Eye (tissue), 1 donor: ENCODE data around the gene ATP7B.

Experiments used
- DNase-seq: peaks from one replicate; pipeline ENCODE4 v3.0.0-alpha.2; 2015

The ATP7B gene

DNA sequence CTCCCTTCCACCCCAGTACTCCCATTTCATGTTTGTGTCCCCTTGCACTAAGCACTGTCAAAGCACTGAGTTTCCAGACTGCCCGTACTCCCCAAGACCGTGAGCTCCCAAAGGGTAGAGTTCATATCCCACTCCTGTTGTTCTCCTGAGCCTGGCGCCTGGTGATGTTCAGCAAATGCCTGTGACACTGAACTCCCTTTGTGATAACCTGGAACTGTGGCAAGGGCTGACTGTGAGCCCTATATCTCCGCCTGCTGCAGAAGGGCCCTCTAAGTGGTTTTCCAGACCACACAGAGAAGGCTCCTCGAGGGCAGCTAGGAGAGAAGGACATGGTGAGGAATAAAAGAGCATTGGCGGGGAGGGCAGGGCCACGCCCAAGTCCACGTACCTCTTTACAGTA is 67.5 kb downstream of the ATP7B start:
- no peak for DNase-seq

DNA sequence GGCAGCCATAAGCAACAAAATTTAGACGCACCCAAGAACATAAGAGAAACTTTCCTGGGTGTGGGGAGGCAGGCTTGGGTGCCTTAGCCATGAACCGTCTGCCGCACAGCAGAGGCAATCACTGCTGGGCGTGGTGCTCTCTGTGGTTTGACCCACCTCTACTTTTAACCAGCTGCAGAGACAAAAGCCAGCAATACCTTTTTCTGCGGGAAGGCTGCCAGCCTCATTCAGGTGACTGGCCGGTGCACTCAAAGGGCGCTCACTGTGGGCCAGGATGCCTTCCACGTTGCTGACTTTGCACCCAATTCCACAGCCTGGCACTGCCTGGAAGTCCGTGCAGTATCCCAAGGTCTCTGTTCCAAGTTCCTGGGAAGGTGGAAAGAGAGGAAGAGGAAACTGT is 69.1 kb downstream of the ATP7B start:
- DNase-seq = no peak

DNA sequence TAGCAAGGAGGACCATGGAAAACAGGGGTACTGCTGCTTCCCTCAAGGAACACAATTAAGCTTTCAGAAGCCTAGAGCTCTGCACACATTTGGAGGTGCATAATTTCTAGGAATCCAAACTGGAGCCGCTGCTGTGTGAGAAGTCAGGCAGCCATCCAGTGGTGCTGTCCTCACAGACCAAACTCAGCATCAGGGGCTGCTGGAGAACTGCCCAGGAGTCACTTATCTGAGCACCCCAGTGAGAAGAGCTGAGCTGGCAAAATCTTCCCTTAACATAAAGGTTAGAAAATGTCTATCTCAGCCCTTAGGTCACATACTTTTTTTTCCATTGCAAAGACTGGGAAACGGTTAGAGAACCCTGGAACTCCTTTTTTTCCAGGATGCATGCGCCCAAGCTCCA is 72.8 kb downstream of the ATP7B start:
- no peak for DNase-seq

DNA sequence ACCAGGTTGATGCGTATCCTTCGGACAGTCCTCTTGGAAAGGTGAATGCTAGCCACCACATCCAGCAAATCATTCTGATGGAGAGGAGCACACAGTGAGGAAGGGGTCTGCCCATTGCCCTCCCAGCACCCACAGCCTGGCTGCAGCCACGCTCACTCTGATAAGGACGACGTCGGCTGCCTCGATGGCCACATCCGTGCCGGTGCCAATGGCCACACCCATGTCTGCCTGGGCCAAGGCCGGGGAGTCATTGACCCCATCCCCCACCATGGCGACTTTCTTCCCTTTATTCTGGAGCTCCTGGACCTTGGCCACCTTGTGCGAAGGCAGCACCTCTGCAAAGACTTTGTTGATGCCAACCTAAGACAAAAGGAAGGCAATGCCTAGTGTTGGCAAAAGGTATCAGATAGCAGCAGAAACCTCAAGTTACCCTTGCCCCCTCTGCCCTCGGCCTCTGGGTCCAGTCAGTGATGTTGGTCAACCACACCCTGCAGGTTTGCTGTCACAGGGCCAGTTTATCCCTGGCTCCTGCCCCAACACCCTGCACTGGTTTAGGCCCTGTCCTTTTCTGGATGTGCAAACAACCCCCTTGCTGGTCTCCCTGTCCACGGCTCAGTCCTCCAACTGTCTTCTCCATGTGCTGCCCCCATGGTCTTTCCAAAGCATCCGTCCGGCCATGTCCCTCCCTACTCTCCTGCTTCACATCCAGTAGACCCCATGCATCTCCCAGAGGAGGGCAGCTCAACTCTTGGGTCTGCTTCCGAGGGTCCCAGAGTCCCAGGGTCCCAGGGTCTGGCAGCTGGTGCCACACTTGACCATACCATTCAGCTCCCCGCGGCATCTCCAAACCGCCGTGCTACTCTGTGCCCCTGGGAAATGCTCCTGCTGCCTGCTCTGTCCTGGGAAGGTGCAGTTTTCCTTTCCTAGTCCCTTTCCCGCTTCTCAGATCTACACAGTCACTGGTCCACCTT is 73.6 kb downstream of the ATP7B start:
- DNase-seq = no peak

DNA sequence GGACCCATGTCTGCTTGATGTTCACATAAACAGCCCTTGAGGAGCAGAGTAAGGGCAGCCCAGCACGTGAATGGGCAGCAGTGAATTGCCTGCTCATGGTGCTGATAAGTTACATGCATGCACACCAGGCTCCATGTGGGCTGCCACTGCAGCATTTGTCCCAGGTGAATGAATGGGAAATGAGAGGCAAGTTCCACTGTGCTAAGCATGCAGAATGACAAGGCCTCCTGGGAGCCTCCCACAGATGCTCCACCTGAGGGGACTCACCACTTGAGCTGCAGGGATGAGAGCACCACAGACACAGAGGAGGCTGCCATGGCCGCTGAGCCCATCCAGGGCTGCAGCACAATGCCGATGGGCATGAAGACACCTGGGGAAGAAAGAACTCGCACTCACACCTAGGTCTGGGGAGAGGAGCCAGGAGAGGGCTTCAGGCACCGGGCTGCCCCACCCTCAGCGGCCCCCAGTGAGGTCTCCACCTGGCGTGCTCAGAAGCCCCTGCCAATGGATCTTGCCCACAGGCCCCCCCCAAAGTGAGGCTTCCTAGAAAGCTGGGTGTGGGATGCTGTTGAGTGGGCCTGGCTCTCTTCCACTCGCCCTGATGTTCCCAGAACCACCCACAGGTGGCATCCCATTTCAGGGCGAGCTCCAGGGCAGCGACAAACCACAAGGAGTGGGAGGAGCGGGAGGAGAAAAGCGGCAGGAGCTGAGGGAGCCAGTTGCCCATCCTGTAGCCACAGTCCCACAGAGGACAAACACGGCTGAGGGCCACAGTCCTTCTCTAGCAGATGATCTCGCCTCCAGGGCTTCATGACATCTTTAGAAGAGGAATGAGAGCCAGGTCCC is 75.7 kb downstream of the ATP7B start:
- DNase-seq = no peak

DNA sequence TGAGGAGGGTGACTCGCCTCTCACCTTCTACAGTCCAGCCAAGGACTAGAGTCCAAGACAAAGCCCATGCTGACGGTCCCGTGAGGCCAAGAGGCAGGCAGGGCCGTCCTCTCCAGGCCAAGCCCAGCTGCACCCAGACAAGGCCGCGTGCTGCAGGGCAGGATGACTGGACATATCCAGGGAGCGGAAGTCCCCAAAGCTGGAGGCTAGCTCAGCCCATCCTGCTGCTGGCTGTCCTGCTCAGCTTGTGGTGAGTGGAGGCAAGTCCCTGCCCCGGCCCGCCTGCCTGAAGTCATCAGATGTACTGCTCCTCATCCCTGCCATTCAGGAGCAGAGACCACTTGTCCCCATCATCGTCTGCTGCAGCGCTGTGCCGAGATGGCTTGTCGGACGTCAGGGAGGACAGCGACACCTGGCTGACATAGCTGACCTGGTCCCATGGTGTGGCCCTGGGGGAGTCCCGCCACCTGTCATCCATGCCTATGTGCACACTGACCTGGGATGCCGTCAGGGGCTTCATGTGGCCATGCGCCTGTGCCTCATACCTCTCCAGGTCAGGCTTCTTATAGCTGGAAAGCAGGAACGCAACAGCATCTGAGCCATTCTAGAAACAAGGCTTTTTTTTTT is 76.7 kb downstream of the ATP7B start:
- no peak for DNase-seq

DNA sequence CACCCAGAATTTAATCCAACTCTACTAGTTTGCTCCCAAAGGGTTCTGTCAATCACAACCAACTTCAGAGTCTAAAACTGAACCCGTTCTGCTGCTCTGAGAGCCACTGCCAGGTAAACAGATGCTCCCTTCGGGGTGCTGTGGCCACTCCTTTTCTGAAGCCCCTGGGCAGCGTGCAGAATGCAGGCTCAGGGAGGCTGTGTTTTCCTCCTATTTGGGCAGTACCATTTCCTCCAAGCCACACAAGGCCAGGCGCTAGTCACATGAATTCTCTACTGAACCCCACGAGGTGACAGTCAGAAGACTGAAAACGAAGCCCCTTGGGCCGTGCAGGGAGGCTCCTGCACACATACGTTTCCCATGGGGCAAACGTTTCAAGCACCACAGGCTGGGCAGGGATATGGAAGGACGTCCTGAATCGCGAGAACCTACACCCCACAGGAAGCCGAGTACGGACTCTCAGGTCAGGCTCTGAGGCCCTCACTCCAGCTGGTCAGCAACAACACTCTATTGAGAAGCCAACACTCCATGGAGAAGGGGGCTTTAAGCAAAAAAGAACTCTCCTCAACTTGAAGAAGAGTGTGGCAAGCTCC is 77.7 kb downstream of the ATP7B start:
- no peak for DNase-seq

DNA sequence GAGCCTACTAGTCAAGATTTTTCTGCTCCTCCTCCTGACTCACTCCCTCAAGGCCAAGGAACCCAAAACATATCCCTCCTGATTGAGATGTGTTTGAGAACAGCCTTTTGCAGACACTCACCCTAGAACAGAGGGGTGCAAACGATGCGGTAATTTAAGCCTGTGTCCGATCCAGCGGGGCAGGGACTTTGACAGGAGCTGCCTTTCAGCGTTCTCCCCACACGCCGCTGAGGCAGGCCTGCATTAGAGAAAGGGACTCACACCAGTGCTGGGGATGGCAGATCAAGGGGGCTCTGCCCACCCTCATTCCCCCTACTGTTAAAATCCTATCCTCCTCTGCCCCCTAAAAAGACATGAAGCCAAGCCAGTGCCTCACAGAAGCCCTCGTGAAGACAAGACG is 79.0 kb downstream of the ATP7B start:
- DNase-seq = no peak

DNA sequence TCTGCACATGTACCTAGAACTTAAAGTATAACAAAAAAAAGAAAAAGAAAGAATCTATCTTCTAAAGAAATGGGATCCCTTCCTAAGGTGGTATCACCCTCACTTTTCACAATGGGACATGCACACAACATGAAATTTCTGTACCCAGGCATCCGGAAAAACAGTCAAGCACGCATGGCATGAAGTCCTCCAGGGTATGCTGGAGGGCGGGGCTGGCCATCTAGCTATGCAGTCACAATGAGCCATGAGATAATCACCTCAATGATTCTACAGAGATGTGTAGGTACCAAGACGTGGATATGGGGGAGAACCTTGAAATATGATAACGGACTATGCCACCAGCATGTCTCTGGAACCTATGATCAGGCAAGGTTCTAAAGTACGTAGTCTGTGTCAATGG is 79.6 kb downstream of the ATP7B start:
- DNase-seq = no peak

DNA sequence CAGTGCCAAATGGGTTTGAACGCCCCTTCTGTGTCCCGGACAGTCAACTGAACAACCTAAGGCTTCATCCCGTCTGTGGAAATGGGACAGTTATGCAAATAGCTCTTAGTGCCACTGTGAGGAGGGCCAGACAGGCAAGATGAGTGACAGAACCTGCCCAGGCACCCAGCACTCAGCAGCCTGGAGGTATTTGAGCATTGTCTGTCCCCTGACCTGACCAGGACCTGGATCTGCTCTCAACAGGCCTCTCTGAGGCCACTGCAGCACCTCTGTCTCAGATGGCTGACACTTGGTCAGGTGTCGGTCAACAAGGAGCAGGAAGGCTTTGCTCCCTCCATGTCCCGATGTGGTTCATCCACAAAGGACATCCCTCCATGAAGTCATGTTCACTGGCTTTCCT is 81.6 kb downstream of the ATP7B start:
- no peak for DNase-seq

DNA sequence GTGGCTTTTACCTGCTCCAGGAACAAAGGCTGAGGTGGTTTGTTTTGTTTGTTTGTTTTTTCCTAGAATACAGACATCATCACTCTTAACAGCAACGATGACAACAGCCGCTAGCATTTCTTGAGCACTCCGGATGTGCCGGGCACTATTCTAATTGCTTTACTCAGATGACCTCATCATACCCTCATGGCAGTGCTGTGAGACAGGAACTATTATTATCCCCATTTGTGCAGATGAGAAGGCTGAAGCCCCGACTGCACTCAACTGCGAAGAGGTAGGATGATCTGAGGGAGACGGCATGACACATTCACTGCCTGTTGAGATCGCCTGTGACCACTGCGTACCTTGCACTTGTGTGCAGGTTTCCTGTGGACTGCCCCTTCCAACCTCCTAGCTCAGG is 83.0 kb downstream of the ATP7B start:
- DNase-seq = no peak

DNA sequence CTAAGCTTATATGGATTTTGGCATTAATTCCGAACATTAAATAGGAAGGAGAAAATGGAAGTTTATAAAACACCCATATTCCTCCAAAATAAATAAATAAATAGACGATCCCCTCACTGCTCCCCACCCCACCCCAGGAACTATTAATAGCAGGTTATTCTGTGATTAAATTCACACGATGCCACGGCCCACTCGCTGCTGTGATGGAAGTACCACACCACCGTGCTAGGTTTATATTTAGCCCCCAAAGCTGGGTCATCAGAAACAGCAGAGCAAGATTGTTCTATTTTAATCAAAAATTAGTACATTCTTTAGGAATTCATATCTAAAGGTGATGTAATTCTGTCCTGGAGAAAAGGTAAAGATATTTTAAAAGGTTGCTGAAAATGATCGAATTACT is 84.1 kb downstream of the ATP7B start:
- DNase-seq = no peak

DNA sequence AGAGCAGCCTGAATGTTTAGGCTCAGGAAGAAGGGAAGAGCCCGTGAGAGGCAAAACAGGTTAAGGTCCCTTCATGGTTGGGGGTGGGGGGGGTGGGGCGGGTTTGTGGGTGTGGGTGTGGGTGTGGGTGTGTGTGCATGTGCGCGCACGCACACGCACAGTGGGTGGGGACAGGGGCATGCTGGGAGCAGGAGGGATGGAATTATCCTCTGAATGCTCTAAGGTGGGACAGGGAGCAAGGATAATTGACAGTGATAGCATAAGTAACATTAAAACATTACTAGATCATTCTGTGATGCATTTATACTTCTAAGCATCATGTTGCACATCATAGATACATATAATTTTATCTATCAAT is 84.7 kb downstream of the ATP7B start:
- no peak for DNase-seq

DNA sequence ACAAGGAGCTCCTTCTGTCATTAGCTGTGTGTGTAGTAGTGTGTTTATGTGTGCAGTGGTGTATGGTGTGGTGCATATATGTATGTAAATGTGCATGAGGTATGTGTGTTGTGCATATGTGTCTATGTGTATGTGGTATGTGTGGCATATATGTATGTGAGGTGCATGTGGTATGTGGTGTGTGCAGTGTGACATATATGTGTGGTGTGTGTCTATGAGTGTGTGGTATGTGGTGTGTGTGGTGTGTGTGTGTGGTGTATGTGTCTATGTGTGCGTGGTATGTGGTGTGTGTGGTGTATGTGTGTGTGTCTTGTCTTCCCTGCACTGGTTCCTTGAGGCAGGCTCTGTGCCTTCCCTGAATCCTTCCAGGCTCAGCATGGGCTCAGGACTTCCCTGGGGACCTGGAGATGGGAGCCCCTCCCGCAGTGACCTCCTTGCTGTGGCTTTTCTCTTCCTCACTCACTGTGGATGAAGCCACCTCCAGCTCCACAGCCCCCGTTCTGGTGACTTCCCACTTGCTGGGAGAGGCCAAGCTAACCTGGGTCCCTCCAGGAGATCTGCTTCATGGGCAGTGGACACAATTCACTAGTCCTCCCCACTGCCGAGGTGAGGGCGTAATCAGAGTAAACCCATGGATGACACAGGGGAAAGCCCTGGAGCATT is 85.3 kb downstream of the ATP7B start:
- DNase-seq = no peak

DNA sequence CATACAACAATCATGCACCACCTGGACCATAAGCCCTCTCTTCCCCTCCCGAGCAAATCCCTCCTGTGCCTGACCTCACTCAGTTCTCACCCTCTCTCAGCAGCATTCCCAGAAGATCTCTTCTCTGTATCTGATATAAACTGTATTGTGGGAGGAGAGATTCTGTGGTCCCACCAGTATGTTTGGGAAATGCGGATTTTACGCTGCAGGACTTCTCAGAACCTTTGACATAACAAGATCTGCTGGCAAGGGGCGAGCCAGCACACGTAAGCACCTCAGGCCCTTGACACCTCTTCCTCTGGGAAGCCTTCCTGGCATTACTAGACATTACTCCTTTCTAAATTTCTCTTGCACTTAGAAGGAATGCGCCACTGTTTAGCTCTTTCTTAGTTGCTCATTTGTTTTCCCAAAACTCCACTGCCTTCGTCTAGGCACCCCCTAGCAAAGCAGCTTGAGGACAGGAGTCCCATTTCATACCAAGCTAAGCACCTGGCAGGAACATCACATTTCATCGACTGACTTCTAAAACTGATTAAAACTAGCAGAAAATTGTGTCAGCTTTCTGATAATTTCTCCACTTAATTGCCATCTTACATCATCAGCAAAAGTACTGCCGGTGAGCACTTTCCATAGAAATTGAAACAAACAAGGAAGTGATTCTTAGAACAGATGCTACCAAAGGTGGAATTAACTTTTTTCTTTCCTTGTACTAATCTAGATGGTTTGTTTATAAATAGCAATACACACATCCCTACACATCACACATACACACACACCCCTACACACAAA is 86.3 kb downstream of the ATP7B start:
- no peak for DNase-seq

DNA sequence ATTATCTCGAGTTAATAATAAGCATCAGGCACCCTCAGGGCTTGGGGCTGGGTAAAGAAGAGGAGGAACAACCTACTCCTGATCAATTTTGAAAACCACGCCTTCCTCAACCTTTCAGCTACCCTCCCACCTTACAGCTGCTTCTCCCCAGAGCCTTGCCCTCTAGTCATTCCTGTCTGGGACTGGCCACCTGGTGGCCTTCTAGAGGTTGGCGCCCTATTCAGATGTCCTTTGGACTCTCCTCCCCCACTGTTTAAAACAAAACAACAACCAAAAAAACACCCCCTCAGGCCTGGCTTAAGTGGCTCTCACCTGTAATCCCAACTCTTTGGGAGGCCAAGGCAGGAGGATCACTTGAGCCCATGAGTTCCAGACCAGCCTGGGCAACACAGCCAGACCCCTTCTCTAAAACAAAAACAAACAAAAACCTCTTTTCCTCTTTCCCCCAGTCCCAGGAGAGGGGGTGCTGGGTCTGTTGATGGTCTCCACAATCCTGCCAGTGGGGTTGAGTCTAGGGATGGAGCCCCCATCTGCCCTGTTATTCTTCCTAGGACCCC is 87.2 kb downstream of the ATP7B start:
- DNase-seq = no peak

DNA sequence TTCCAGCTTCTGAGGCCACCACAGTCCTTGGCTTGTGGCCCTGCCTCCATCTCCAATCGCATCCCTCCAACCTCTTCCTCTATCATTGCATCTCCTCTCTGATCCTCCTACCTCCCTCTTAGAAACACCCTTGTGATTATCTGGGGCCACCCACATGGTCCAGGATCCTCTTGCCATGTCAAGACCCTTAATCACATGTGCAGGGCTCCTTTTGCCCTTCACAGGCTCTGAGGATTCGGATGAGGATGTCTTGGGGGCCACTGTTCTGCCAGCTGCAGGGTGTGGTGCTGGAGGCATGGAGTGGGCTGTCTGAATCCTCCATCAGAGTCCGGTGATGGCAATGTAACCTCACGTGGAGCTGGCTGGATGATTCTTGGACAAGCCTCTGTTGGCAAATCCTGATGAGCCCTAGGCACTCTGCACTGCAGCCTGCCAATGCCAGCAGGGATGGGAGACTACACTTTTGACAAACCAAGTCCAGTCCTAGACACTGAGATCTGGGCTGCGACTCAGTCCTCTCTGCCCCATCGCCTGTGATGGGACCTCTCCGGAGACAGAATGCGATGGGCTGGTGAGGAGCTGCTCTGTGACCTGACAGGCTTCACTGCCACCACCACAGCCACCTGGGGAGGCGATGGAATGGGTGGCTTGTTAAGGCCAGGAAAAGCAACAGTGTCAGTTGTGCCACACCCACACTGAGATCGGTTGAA is 88.3 kb downstream of the ATP7B start:
- no peak for DNase-seq

DNA sequence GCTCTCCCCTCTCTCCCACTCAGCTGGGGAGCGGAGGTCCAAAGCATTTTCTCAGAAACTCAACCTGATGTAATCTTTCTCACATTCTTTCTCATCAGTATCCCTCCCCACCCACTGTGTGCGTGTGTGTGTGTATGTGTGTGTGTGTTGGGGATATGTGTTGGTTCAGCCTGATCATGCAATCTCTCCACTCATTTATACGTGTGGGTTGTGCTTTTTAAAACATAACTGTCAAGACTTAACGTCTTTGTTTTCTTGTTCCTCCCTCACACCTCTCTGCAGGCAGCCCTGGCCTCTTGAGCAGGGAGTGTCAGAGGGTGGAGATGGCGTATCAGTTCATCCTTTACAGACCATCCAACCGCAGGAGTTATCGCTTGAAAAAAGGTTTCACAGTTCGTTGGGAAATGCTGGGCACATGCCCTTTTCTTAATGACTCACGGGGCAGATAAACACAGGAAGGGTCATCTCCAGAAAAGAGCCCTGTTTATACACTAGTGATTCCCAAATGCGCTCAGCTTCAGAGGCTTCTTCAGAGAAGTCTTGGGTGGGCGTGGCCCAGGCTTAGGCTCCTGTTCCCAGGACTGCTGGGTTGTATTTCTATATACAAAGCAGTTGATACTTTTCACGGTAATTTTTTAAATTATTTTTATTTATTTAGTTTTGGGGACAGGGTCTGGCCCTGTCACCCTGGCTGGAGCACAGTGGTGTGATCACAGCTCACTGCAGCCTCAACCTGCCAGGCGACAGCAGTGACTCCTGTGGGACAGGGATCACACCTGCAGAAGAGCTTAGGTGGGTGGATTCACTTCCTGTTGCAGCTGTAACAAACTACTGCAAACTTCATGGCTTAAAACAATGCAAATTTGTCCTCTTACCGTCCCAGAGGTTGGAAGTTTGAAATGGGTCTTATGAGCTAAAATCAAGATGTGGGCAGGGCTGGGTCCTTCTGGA is 89.2 kb downstream of the ATP7B start:
- DNase-seq = no peak

DNA sequence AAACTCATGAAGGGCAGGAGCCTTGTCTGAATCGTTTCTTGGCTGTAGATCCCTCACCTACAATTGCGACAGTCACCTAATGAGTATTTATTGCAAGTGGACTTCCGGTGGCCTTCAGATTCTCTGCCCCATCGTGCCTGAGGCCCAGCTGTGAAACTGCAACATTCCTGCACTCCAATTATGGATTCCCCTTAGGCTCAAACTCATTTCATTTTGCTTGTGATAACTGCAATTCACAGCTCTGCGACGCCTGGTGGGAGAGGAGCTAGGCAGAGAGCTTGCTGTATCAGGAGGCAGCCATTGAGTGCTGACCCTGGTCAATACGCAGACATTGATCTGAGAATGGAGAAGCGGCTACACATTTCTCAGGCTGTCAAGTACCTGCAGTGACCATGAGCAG is 90.5 kb downstream of the ATP7B start:
- DNase-seq = peak; percentile 24

DNA sequence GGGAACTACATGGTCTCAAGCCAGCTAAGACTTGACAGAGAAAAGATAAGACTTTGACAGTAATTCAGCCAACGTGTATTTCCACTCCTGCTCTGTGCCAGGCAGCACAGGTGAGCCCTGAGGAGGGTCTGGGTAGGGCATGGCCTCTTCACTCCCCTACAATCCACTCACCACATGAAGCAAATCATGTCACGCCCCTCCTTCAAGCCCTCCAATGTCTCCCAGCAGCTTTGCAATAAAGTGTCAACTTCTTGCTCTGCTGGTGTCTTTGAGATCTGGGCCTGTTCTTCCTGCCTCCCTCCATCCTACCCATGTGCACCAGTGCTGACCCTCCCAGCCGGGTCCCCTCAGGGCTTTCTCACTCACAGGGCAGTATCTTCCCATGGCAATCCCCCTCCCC is 91.0 kb downstream of the ATP7B start:
- DNase-seq = no peak
